Astrocyte of the spinal cord (primary cell): Measurements from ENCODE around the gene VPS33A.
"Not testable (repeated sequence)": the region's sequence is repeated elsewhere in the genome, so short reads cannot be mapped to it uniquely, and the experiment has no call there.

ENCODE experiments used
- DNase-seq: peaks from one replicate; pipeline ENCODE4 v3.0.0; 2011; ENCODE audit warnings: low read depth, low spot score
- H3K4me3 ChIP-seq: 2 replicates; pipeline ENCODE4 v1.5.1; 2011; ENCODE audit warnings: low read depth, mild to moderate bottlenecking, low read length, moderate library complexity
- CTCF ChIP-seq: IDR thresholded peaks from 2 replicates; pipeline ENCODE4 v1.5.1; 2012; ENCODE audit warnings: low read depth, mild to moderate bottlenecking, low read length, inconsistent platforms
- in situ Hi-C: cut with HindIII; loops from 2 replicates; pipeline ENCODE4 v1.10.0; 2017; ENCODE audit warnings: low sequenced_read_pairs

Gene VPS33A

GRCh38 chr12:122206976-122207375 lies 59.3 kb downstream of the VPS33A start:
- in situ Hi-C loops = no loop called here
- no peak for TF ChIP-seq CTCF
- no peak overlapping the region for H3K4me3 ChIP-seq
- DNase-seq = no peak

GRCh38 chr12:122206111-122206881 lies 60.0 kb downstream of the VPS33A start:
- H3K4me3 ChIP-seq = no peak overlapping the region
- no peak for DNase-seq
- TF ChIP-seq CTCF = no peak
- in situ Hi-C loops = no loop called here

GRCh38 chr12:122205053-122205925 lies 61.0 kb downstream of the VPS33A start:
- in situ Hi-C loops = no loop called here
- no peak for DNase-seq
- no peak for TF ChIP-seq CTCF
- H3K4me3 ChIP-seq = no peak overlapping the region

GRCh38 chr12:122204167-122205052 lies 61.9 kb downstream of the VPS33A start:
- DNase-seq = no peak
- no peak for TF ChIP-seq CTCF
- in situ Hi-C loops = no loop called here
- H3K4me3 ChIP-seq = peak overlapping the region; percentile 17

GRCh38 chr12:122203301-122204166 lies 62.8 kb downstream of the VPS33A start, which contains the start of gene B3GNT4:
B3GNT4 (plus strand) TSS chr12:122203709; CDS start chr12:122204619, 910 bp downstream.
- no peak for TF ChIP-seq CTCF
- in situ Hi-C loops = no loop called here
- DNase-seq = peak; percentile 35
- peak within 1 kb of the TSS; percentile 34 for H3K4me3 ChIP-seq

- in situ Hi-C loops, DNase-seq: not testable (repeated sequence)
- H3K4me3 ChIP-seq = peak overlapping the region; percentile 34
Observed at GRCh38 chr12:122202811-122203210, 63.5 kb downstream of the VPS33A start.
